PC-9 (cell line): ENCODE results near the gene PATJ. TPM values are rescaled to one million over a fixed set of nuclear protein-coding genes. Genes with fewer than 3 reads are reported as not detected.

Experiments used
- BruUV-seq: library from RNA; stranded (reverse); fragments of 400-500 nt; replicated peaks from 2 replicates; lab custom pipeline; 2021; lab: Mats Ljungman, UMichigan
- CTCF ChIA-PET: fragments of 300-600 bp; sonication (Branson Sonifier 250); formaldehyde crosslinking; loops from one replicate; lab custom pipeline; 2022; ENCODE audit warnings: antibody characterized with exemption; lab: Charles Lee
- POLR2A ChIA-PET: fragments of 300-600 bp; sonication (Branson Sonifier 250); formaldehyde crosslinking; loops from one replicate; lab custom pipeline; 2022; ENCODE audit warnings: antibody characterized with exemption; ENCODE audit not compliant: unreplicated experiment; lab: Charles Lee
- DNase-seq, 2 experiments: peaks; one replicate each; pipeline versions ENCODE4 v3.0.0 to v3.0.0-alpha.2; 2015 to 2022; ENCODE audit warnings: mixed read lengths in 1 of 2
- H2AFZ ChIP-seq: fragments of 200-600 bp; sonication (generic); 2 replicates; pipeline ENCODE4 v1.8.1; 2017; ENCODE audit warnings: antibody characterized with exemption
- H3F3A ChIP-seq: fragments of 200-600 bp; sonication (generic); 2 replicates; pipeline ENCODE4 v1.8.1; 2017; ENCODE audit warnings: antibody characterized with exemption, mild to moderate bottlenecking, low read depth; ENCODE audit not compliant: insufficient read depth
- H3K27ac ChIP-seq: fragments of 200-600 bp; sonication (generic); 2 replicates; pipeline ENCODE4 v1.6.1; 2016; ENCODE audit warnings: mixed run types
- H3K27me3 ChIP-seq: fragments of 200-600 bp; sonication (generic); 2 replicates; pipeline ENCODE4 v1.6.1; 2016; ENCODE audit warnings: low read depth, mixed run types; ENCODE audit not compliant: insufficient read depth
- H3K36me3 ChIP-seq: fragments of 200-600 bp; sonication (generic); 2 replicates; pipeline ENCODE4 v1.6.1; 2016; ENCODE audit warnings: low read depth, mixed run types
- H3K4me1 ChIP-seq: fragments of 200-600 bp; sonication (generic); replicated peaks from 2 replicates; pipeline ENCODE4 v1.6.1; 2016; ENCODE audit warnings: mixed run types; ENCODE audit not compliant: insufficient read depth
- H3K4me2 ChIP-seq: fragments of 200-600 bp; sonication (generic); 2 replicates; pipeline ENCODE4 v1.6.1; 2017; ENCODE audit warnings: mixed run types
- H3K4me3 ChIP-seq: fragments of 200-600 bp; sonication (generic); 2 replicates; pipeline ENCODE4 v1.6.1; 2016; ENCODE audit warnings: mixed run types
- H3K79me2 ChIP-seq: fragments of 200-600 bp; sonication (generic); 2 replicates; pipeline ENCODE4 v1.6.1; 2017; ENCODE audit warnings: low read depth, mixed run types
- H3K9me2 ChIP-seq: fragments of 200-600 bp; sonication (generic); 2 replicates; pipeline ENCODE4 v1.8.1; 2017; ENCODE audit warnings: mild to moderate bottlenecking; ENCODE audit not compliant: insufficient read depth
- H3K9me3 ChIP-seq: fragments of 200-600 bp; sonication (generic); 2 replicates; pipeline ENCODE4 v1.8.1; 2016; ENCODE audit warnings: low read depth; ENCODE audit not compliant: insufficient read depth
- H4K20me1 ChIP-seq: fragments of 200-600 bp; sonication (generic); 2 replicates; pipeline ENCODE4 v1.8.1; 2017; ENCODE audit not compliant: insufficient read depth
- EZH2 ChIP-seq: fragments of 200-600 bp; sonication (generic); IDR thresholded peaks from 2 replicates; pipeline ENCODE4 v1.8.0; 2017; ENCODE audit warnings: antibody characterized with exemption, low read depth
- intact Hi-C: fragments of 100-400 bp; cut with micrococcal nuclease; formaldehyde crosslinking; loops from one replicate; pipeline ENCODE4 v1.10.0; 2022; ENCODE audit not compliant: unreplicated experiment
- total RNA-seq: library from RNA; stranded (reverse); gene quantifications from 2 replicates; pipeline ENCODE4 v1.2.3, GENCODE V29; 2021
- TF ChIP-seq, protein P1 (sequence below): fragments of 200-600 bp; sonication (generic); conservative IDR thresholded peaks from 2 replicates; pipeline ENCODE4 v1.6.1; 2017; ENCODE audit warnings: mixed run types, antibody characterized with exemption, mild to moderate bottlenecking, moderate library complexity

The PATJ gene
- total RNA-seq, 1 experiment from 2014 or later, result 91.0 TPM

DNA sequence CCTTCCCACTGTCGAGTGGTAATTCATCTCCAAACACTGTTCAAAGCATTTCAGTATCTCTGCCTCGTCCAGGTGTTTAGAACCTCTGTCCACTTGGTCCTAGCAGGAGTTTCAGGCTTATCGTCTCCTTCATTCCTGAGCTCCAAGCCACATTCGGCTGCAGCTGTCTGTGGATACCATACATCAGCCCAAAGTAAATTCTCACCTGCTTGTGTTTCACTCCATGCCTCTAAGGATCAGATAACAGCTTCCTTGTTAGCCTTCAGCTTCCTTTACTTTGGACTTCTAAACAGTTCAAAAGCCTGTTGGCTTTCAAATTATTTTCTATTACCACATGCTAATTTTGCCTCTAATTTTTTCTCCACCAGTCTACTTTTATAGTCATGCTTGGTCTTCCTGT, 233.4 kb downstream of the PATJ start:
- POLR2A ChIA-PET, result no interaction called here
- BruUV-seq, result no TSS peak
- H3K4me3 ChIP-seq, result no peak overlapping the region
- TF ChIP-seq, protein P1, sequence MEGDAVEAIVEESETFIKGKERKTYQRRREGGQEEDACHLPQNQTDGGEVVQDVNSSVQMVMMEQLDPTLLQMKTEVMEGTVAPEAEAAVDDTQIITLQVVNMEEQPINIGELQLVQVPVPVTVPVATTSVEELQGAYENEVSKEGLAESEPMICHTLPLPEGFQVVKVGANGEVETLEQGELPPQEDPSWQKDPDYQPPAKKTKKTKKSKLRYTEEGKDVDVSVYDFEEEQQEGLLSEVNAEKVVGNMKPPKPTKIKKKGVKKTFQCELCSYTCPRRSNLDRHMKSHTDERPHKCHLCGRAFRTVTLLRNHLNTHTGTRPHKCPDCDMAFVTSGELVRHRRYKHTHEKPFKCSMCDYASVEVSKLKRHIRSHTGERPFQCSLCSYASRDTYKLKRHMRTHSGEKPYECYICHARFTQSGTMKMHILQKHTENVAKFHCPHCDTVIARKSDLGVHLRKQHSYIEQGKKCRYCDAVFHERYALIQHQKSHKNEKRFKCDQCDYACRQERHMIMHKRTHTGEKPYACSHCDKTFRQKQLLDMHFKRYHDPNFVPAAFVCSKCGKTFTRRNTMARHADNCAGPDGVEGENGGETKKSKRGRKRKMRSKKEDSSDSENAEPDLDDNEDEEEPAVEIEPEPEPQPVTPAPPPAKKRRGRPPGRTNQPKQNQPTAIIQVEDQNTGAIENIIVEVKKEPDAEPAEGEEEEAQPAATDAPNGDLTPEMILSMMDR, result no peak
- no peak for TF ChIP-seq EZH2
- H3K4me1 ChIP-seq, result no peaks in the 10 kb centered on the region
- no peaks in the 10 kb centered on the region for H3K9me2 ChIP-seq
- no peak overlapping the region for H2AFZ ChIP-seq
- no peak overlapping the region for H3K4me2 ChIP-seq
- CTCF ChIA-PET, result no interaction called here
- DNase-seq, result no peak
- H3K79me2 ChIP-seq, result no peaks in the 10 kb centered on the region
- intact Hi-C loops, result no loop called here
- no peaks in the 10 kb centered on the region for H3K9me3 ChIP-seq
- no peaks in the 10 kb centered on the region for H3K36me3 ChIP-seq
- peaks cover 5% of the 10 kb centered on the region; the same call in 1 of the 2 replicates for H3F3A ChIP-seq
- H4K20me1 ChIP-seq, result no peaks in the 10 kb centered on the region
- H3K27me3 ChIP-seq, result no peaks in the 10 kb centered on the region
- no peak overlapping the region for H3K27ac ChIP-seq

- intact Hi-C loops, result no loop called here
- no peaks in the 10 kb centered on the region for H3K9me2 ChIP-seq
- H3K27ac ChIP-seq, result no peak overlapping the region
- H3K9me3 ChIP-seq, result no peaks in the 10 kb centered on the region
- no peak overlapping the region for H3K4me3 ChIP-seq
- no peak overlapping the region for H2AFZ ChIP-seq
- H3F3A ChIP-seq, result peaks cover 5% of the 10 kb centered on the region; the same call in 1 of the 2 replicates
- no TSS peak for BruUV-seq
- no peaks in the 10 kb centered on the region for H3K36me3 ChIP-seq
- TF ChIP-seq, protein P1, result no peak
- no peak for TF ChIP-seq EZH2
- POLR2A ChIA-PET, result no interaction called here
- H3K79me2 ChIP-seq, result no peaks in the 10 kb centered on the region
- H3K27me3 ChIP-seq, result no peaks in the 10 kb centered on the region
- no peak for DNase-seq
- H4K20me1 ChIP-seq, result no peaks in the 10 kb centered on the region
- no peaks in the 10 kb centered on the region for H3K4me1 ChIP-seq
- no peak overlapping the region for H3K4me2 ChIP-seq
- CTCF ChIA-PET, result no interaction called here
These were observed 234.3 kb downstream of the PATJ start for GRCh38 chr1:61976566-61976965.

- Histone ChIP-seq H2AFZ (no peak overlapping the region), H3K4me1 (no peaks in the 10 kb centered on the region), H3K36me3 (no peaks in the 10 kb centered on the region), H3K4me3 (no peak overlapping the region), H3K27ac (no peak overlapping the region), H3K9me2 (no peaks in the 10 kb centered on the region), H3F3A (no peaks in the 10 kb centered on the region), H3K79me2 (no peaks in the 10 kb centered on the region), H4K20me1 (no peaks in the 10 kb centered on the region), H3K27me3 (no peaks in the 10 kb centered on the region), H3K4me2 (no peak overlapping the region), H3K9me3 (no peaks in the 10 kb centered on the region)
- intact Hi-C loops, result no loop called here
- DNase-seq, result no peak
- ChIA-PET CTCF (no interaction called here), POLR2A (interaction anchor here (0.6 kb wide), 1 partner anchor 27 kb away, joined by 4 read pairs; no protein-coding TSS in a partner anchor)
- BruUV-seq, result no TSS peak
- TF ChIP-seq EZH2, result no peak
- TF ChIP-seq, protein P1, result no peak
These were observed 236.5 kb downstream of the PATJ start for GRCh38 chr1:61978796-61979195.
